ENCODE measurements around the gene DSC1.
"Not testable (repeated sequence)": the region's sequence is repeated elsewhere in the genome, so short reads cannot be mapped to it uniquely, and the experiment has no call there.

DSC1 gene

GRCh38 chr18:31143025-31143424, 19.6 kb downstream of the DSC1 start:
- DNase-seq (ENCODE audit: low spot score): no peak
- TF ChIP-seq, protein P1, sequence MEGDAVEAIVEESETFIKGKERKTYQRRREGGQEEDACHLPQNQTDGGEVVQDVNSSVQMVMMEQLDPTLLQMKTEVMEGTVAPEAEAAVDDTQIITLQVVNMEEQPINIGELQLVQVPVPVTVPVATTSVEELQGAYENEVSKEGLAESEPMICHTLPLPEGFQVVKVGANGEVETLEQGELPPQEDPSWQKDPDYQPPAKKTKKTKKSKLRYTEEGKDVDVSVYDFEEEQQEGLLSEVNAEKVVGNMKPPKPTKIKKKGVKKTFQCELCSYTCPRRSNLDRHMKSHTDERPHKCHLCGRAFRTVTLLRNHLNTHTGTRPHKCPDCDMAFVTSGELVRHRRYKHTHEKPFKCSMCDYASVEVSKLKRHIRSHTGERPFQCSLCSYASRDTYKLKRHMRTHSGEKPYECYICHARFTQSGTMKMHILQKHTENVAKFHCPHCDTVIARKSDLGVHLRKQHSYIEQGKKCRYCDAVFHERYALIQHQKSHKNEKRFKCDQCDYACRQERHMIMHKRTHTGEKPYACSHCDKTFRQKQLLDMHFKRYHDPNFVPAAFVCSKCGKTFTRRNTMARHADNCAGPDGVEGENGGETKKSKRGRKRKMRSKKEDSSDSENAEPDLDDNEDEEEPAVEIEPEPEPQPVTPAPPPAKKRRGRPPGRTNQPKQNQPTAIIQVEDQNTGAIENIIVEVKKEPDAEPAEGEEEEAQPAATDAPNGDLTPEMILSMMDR (IDR thresholded peaks at IDR 0.05; ENCODE audit: extremely low read depth, insufficient read depth, missing control alignments): no peak
- in situ Hi-C loops (cut with MboI; ENCODE audit: low pct_unique_long_range_greater_than_20kb, low sequenced_read_pairs, unreplicated experiment): no loop called here

- TF ChIP-seq, protein P1 (IDR thresholded peaks at IDR 0.05; ENCODE audit: extremely low read depth, insufficient read depth, missing control alignments): no peak
- in situ Hi-C loops (cut with MboI; ENCODE audit: low pct_unique_long_range_greater_than_20kb, low sequenced_read_pairs, unreplicated experiment): no loop called here
- DNase-seq (ENCODE audit: low spot score): no peak
Observed at GRCh38 chr18:31138709-31139108, 23.9 kb downstream of the DSC1 start.

DNA sequence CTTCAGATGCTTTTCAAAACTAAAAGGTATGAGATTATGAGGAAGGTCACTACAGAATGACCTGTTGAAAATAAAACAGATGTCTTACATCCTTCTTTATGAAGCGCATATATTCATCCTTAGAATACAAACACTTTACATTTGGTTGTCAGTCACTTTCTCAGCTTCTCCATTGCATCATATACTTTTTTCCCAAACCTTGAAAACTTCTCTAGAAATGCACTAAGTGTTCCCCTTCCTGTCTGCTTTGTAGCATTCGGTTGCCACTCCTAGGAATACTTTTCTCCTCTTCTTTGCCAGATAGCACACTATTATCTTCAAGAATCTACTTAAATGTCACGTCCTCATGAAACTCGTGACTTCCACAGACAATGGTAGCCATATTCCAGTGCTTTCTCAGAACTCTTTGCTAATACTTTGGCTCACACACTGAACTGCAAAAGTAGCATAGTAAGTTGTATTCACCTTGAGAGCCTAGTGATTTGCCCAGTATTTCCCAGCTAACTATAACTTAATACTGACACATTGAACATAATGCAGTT, 27.6 kb downstream of the DSC1 start:
- in situ Hi-C loops (cut with MboI; ENCODE audit: low pct_unique_long_range_greater_than_20kb, low sequenced_read_pairs, unreplicated experiment): no loop called here
- TF ChIP-seq, protein P1 (IDR thresholded peaks at IDR 0.05; ENCODE audit: extremely low read depth, insufficient read depth, missing control alignments): no peak
- DNase-seq (ENCODE audit: low spot score): no peak

DNA sequence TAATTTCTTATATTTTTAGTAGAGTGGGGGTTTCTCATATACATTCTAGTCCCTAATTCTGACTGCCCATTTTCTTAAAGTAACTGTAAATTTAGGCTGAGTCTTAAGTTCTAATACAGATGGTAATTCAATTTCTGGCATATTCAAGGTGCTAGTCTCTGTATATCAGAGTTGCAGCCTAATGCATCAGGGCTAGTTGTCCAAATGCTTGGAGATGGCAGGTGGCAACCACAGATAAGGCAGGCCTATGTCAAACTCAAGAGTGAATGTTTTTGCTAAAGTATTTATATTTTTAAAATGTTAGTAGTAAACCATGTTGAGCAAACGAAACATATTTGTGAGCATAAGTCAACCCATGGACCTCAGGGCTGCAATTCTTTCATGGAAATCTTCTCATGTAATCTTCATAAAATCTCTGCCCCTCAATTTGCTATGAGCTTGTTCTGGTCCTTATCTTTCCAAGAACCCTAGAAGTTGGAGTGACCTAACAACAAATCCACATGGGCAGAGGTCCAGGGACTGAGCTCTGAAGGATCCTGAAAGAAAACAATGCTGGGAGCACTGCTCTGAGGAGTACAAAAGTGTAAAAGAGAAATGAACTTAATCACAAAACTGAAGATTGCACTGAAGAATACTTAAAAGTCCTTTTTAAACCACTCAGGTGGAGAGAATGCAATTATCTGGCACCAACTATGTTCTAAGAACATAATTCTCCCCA, 33.1 kb downstream of the DSC1 start:
- in situ Hi-C loops (cut with MboI; ENCODE audit: low pct_unique_long_range_greater_than_20kb, low sequenced_read_pairs, unreplicated experiment): no loop called here
- TF ChIP-seq, protein P1 (IDR thresholded peaks at IDR 0.05; ENCODE audit: extremely low read depth, insufficient read depth, missing control alignments): no peak
- DNase-seq (ENCODE audit: low spot score): no peak

DNA sequence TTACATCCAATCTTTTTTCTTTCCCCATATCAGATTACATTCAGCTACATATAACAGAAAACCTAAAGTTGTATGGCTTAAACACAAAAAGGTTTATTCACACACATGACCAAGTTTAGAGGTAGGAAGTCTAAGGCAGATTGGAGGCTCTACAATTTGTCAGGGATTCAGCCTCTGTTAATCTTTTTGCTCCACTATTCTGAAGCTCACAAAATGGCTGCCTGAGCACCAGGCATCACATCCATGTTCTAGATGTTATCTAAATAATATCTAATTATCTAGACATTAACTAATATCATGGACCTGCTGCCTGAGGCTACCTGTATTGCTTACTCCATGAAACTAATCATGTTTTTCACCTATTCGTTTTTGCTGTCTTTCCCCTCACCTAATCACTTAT, 36.8 kb downstream of the DSC1 start:
- in situ Hi-C loops (cut with MboI; ENCODE audit: low pct_unique_long_range_greater_than_20kb, low sequenced_read_pairs, unreplicated experiment): no loop called here
- no peak for DNase-seq (ENCODE audit: low spot score)
- TF ChIP-seq, protein P1 (IDR thresholded peaks at IDR 0.05; ENCODE audit: extremely low read depth, insufficient read depth, missing control alignments): no peak

DNA sequence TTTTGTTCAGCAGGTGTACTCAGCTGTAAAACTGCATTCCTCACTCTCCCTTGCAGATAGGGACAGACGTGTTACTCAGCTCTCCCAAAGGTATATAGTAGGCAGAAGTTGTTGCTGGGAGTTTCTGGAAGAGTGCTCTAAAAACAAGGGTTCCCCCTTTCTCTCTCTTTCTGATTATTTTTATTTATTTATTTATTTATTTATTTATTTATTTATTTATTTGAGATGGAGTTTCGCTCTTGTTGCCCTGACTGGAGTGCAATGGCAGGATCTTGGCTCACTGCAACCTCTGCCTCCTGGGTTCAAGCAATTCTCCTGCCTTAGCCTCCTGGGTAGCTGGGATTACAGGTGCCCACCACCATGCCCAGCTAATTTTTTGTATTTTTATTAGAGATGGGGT, 39.5 kb downstream of the DSC1 start:
- DNase-seq (ENCODE audit: low spot score); in situ Hi-C loops (cut with MboI; ENCODE audit: low pct_unique_long_range_greater_than_20kb, low sequenced_read_pairs, unreplicated experiment): not testable (repeated sequence)

DNA sequence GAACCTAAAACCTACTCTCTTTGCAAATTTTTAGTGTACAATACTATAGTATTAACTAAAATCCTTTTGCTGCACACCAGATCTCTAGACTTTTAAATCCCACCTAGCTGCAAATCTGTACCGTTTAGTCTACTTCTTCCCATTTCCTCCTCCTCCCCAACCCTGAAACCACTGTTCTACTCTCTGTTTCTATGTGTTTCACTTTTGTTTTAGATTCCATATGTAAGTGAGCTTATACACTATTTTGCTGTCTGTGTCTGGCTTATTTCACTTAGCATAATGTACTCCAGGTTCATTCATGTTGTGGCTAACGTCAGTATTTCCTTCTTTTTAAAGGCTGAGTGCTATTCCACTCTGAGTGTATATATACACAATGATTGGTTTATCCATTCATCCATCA, 42.1 kb downstream of the DSC1 start:
- in situ Hi-C loops (cut with MboI; ENCODE audit: low pct_unique_long_range_greater_than_20kb, low sequenced_read_pairs, unreplicated experiment): no loop called here
- TF ChIP-seq, protein P1 (IDR thresholded peaks at IDR 0.05; ENCODE audit: extremely low read depth, insufficient read depth, missing control alignments): no peak
- DNase-seq (ENCODE audit: low spot score): no peak
